Smooth muscle cell of the brain vasculature (primary cell): ENCODE data around the gene SMPD2.

Experiments
- DNase-seq: peaks from one replicate; pipeline ENCODE4 v3.0.0-alpha.2; 2012; ENCODE audit warnings: low read depth, low spot score

Gene SMPD2, protein sequence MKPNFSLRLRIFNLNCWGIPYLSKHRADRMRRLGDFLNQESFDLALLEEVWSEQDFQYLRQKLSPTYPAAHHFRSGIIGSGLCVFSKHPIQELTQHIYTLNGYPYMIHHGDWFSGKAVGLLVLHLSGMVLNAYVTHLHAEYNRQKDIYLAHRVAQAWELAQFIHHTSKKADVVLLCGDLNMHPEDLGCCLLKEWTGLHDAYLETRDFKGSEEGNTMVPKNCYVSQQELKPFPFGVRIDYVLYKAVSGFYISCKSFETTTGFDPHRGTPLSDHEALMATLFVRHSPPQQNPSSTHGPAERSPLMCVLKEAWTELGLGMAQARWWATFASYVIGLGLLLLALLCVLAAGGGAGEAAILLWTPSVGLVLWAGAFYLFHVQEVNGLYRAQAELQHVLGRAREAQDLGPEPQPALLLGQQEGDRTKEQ

DNA sequence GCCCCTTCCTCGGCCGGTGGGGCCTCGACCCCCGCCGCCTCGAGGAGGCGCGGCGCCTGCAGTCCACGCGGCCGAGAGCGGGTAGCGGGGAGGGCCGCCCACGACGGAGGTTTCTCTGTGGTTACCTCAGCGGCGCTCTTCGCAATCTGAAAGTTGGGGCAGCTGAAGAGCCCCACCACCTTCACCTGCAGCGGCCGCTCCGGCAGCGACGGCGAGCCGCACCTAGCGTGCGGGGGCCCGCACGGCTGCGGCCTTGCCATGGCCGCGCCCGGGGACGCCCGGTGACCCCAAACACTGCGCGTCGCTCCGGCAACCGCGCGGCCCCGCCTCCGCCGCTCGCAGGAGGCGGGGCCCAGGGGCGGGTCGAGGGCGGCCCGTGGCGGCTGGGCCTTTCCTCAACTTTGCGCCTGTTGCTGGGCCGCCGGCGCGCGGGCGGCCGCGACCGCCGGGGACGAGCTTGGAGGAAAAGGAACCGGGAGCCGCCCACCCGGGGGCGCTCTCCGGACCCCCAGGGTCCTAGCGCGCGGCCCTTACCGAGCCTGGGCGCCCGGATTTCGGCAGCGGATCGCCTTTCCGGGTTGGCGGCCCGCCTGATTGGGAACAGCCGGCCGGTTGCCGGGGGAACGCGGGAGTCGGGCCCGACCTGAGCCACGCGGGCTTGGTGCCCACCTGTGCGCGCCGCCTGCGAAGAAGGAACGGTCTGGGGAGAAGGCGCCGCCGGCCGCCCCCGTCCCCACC, at the start of gene SMPD2, which contains the start of gene PPIL6:
Gene SMPD2 (plus strand): TSS at position 394 of the 738 bp plus-strand sequence. CDS start 398 bp downstream, outside the sequence.
Gene PPIL6 (minus strand): TSS at position 298 of the 738 bp plus-strand sequence. CDS start 38 bp downstream, at position 260.
- peak; percentile 86 for DNase-seq

DNA sequence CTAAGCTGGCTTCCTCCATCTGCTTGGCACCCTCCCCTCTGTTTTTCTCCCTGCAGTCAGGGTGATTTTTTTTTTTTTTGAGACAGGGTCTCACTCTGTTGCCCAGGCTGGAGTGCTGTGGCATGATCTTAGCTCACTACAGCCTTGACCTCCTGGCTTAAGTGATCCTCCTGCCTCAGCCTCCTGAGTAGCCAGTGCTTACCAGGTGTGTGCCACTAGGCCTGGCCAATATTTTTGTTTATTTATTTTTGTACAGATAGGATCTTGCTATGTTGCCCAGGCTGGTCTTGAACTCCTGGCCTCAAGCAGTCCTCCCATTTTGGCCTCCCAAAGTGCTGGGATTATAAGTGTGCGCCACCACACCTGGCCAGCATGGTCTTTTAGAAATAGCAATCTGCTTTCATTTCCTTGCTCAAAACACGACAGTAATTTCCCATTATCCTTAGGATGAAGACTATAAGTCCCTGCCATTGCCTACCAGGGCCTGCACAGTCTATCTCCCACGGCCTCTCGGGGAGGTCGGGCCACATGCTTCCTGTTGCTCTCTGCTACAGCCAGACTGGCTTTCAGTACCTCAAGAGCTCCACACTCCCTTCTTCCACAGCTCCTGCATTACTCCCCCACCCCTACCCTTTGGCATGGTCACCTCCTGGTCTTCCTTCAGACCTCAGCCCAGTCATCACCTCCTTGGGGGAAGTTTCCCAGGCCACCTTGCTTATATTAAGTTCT, 47.2 kb upstream of the SMPD2 start:
- DNase-seq = no peak

DNA sequence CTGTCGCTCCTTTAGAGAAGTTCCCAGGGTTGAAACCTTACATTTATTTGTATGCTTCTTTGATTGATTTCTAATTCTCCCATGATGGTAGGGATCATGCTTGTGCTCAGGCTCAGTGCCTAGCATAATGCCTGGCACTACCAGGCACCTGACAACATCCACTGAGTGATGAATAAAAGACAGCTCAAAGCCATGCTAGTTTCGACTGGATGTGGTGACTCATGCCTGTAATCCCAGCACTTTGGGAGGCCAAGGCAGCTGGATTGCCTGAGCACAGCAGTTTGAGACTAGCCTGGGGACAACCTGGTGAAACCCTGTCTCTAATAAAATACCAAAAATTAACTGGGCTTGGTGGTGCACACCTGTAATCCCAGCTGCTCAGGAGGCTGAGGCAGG, 46.6 kb upstream of the SMPD2 start:
- DNase-seq = no peak

DNA sequence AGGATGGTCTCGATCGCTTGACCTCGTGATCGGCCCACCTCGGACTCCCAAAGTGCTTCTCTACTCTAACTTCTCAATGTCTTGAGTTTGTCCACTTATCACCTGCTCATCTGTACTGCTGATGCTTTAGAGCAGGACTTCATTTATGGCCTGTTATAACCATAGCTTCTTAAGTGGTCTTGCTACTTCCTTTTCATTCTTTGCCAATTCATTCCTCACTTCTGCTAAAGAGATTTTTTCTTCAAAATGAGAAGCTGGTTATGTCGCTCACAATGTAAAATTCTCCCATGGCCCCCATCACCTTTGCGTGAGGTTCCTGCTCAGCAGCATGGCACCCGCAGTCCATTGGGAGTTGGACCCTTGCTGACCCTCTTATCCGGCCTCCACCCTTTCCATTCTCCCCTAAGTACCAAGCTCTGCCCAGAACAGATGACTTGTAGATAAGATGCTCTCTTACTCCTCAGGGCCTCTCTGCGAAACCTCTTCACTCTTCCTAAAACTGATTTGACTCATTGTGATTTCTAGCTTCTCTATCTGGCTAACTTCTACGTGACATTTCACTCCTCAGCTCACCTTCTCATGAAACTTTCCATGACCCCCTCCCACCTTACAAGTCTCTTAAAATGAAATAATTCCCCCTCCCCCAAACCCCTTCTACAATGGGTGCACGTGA, 44.3 kb upstream of the SMPD2 start:
- no peak for DNase-seq

- DNase-seq = no peak
Observed at GRCh38 chr6:109397020-109397419, 43.5 kb upstream of the SMPD2 start.

DNA sequence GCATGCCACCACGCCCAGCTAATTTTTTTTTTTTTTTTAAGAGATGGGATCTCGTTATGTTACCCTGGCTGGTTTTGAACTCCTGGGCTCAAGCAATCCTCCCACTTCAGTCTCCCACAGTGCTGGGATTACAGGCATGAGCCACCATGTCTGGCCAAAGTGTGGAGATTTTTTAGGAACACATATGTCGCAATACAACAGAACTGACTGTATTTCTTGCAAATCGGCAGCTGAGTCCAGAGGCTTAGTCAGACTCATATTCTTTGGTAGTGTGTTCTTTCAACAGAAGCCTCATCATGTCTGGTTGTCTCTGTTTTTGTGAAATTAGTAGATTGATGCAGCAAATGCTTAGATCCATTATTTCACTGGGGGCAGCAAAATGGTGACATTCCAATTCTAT, 34.3 kb upstream of the SMPD2 start:
- DNase-seq = no peak

DNA sequence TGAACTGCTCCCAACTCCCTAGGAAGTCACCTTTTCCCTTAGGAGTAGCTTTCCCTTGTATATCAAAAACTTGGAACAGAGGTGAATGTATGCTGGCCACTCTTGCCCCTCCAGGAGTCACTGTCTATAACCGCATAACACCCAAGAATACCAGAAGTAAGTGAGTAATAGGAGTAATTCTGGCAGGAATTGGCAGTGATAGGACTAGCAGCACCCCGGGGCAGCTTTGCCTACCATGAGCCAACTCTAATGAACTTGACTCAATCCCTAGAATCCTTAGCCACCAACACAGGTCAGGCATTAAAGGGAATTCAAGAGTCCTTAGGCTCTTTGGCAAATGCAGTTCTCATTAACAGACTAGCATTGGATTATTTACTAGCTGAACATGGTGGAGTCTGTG, 29.5 kb upstream of the SMPD2 start:
- no peak for DNase-seq

DNA sequence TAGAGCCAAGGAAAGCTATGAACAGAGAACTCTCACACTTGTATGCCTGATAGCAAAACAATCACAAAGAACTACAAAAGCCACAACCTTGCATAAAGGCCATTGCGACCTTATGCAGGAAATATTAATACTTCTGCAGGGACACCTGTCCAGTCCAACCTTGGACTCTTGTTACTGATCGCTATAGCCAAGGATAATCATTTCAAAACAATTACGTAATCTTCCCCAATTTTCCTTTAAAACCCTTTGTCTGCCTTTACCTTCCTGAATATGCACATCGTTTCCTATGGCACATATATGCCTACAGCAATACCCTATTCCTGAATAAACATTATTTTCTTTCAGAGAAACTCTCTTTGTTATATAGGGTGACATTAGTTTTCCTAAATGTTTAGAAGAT, 22.9 kb upstream of the SMPD2 start:
- no peak for DNase-seq

DNA sequence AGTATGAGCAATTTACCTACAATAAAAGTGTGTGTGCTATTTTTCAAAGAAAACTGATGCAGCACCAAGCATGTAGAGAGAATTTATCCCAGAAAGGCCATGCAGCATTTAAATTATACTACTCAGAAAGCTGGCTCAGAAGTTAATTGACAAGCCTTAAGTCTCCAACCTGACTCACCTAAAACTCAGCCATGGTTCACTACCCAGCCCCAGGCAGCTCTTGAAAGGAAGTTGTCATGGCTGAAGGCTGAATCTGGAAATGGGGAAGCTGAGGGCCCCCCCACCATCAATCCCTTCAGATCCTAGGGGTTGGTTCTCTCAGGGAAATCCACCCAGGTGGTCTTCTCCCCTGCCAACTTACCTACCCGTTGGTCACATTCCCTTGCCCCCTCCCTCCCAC, 19.8 kb upstream of the SMPD2 start:
- no peak for DNase-seq

GRCh38 chr6:109421184-109421583, 19.3 kb upstream of the SMPD2 start:
- DNase-seq = no peak

DNA sequence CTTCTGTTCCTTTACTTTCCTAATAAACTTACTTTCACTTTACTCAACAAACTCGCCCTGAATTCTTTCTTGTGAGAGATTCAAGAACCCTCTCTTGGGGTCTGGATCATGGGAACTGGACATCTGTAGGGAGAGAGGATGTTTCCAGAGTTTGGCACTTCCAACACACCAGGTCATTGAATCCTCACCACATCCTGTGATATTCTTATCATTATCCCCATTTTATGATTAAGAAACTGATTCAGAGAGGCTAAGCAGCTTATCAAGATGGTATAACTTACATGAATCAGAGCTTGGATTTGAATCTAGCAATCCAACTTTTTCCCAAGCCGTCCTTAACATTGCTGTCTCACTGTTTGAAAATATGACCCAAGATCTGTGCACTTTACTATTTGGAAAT, 15.6 kb upstream of the SMPD2 start:
- DNase-seq = no peak

DNA sequence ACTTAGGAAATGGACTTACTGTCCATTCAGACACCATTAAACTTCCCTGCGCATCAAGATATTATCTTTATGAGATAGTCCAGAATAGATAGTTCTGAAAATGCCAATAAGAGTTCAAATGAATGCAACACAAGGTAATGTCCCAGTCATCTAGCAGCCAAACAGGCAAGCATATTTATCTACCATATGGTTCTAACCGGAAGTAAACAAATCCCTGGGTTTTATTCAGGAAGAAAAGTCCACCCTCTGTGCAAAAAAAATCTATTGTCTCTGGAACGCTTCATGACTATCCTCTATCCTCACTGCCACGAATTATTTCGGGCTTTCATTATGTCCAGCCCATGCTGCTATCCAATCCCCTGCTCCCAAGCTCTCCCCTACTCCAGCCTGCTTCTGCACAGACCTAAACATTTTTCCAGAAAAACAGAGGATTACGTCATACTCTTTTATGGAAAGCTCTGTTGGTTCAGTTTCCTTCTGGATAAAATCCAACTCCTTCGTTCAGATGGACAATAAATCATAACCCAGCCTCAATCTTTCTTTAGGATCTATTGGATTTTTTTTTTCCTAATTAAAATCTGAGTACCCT, 11.5 kb upstream of the SMPD2 start:
- DNase-seq = no peak

DNA sequence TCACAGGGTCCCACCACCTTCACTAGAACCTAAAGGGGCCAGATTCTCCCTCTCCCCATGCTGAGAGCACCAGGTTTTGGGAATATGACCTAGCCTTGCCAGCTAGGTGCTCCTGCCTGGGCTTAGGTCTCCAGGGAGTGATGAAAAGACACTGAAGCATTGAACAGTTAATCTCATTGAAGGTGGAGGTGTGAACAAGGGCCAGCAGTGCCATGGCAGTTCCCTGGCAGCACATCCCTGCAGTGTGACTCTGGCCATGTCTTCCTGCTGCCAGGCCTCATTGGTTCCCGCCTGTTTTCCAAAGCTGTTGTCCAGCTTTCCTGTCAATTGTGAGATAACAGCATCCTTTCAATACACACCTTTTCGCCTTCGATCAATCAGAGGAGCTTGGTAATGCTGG, 11.0 kb upstream of the SMPD2 start:
- DNase-seq = no peak

DNA sequence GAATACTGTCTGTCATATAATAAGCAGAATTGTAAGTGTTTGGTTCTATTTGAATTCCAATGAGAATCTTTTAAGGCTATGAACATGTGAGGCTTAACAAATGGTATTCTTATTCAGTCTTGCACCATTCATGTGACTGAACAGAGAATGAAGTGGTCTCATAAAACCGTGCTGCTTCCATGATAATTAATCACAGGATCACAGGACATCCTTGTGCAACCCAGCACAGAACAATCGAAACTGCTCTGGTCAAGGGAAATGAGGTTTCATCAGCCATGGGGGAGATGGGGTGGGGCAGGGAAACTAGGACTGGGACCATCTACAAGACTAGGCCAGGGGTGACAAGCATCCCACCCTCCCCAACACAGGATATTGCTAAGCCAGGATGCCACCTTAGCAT, 6.1 kb upstream of the SMPD2 start:
- DNase-seq = no peak

GRCh38 chr6:109436041-109436440, 4.5 kb upstream of the SMPD2 start:
- DNase-seq = no peak

DNA sequence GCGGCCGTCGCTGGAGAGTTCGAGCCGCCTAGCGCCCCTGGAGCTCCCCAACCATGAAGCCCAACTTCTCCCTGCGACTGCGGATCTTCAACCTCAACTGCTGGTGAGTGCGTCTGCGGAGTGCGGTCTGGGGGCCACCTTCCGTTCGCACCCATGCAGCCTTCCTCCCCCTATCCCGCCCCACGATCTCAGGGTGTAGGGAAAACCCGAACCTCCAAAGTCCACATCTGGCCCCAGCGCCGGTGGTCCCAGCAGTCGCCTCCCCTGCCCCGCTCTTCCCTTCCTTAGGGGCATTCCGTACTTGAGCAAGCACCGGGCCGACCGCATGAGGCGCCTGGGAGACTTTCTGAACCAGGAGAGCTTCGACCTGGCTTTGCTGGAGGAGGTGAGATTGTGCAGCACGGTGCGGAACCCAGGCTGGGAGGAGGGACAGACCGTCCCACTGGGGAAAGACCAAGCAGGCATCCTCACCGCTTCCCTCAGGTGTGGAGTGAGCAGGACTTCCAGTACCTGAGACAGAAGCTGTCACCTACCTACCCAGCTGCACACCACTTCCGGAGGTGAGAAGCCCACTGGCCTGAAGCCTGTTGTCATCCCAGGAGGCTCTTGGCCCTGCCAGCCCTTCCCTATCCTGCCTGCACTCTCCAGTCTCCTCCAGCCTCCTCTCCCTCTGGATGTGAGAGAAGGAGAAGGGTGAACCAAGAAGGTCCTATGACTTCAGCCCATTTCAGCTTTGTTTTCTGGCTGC, 719 bp downstream of the SMPD2 start:
- DNase-seq = no peak

GRCh38 chr6:109442393-109442924, 1.9 kb downstream of the SMPD2 start:
- no peak for DNase-seq

- no peak for DNase-seq
Observed at GRCh38 chr6:109443425-109443950, 3.0 kb downstream of the SMPD2 start.

GRCh38 chr6:109445382-109445781, 4.9 kb downstream of the SMPD2 start:
- no peak for DNase-seq

DNA sequence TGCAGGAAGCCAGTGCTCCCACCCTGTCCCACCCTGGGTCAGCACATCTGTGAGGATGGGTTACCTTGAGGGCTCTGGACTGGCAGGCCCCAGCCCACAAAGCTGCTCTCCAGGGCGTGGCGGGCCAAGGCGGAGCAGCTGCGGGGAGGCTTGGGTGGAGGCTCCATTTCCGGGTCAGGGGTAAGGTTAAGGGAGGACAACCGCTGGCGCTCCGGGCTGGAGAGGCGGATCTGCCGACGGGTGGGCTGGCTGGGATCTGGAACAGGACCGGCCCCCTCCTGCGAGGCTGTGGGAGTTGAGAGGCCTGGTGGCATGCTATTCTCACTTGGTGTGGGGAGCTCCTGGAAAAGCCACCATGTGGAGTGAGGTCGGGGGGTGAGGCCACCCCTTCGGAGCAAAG, 5.5 kb downstream of the SMPD2 start:
- DNase-seq = no peak
